Measurements from ENCODE around the gene HIKESHI. TPM values are rescaled to one million over a fixed set of nuclear protein-coding genes. Genes with fewer than 3 reads are reported as not detected.
"Not testable (repeated sequence)": the region's sequence is repeated elsewhere in the genome, so short reads cannot be mapped to it uniquely, and the experiment has no call there.

HIKESHI gene
- polyA plus RNA-seq, 2 donors, result 21.7 to 34.5 TPM

DNA sequence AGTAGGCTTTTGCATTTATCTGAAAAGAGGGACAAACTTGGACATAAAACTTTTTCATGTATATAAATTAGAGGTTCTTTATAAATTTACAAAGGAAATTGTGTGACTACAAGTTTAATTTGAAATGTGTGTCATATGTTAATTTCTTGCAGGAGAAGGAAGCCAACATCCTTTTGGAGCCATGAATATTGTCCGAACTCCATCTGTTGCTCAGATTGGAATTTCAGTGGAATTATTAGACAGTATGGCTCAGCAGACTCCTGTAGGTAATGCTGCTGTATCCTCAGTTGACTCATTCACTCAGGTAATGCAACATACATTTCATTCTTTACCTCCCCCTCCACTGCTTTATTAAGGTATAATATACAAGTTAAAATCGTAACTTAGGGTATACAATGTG, 35.2 kb downstream of the HIKESHI start:
- H3K4me3 ChIP-seq (ENCODE audit: low read depth in 1 of 2, low read length in 2 of 2), result no peak overlapping the region
- WGBS, 2 donors, result 94 to 98% methylated on average over 2 of the region's 2 CpGs
- no peaks in the 10 kb centered on the region for H3K4me1 ChIP-seq (ENCODE audit: control insufficient read depth in 2 of 2, insufficient read depth in 2 of 2, low read length in 1 of 2)
- no peak overlapping the region for H3K27ac ChIP-seq (ENCODE audit: low read depth in 2 of 2, low read length in 1 of 2)
- no peaks in the 10 kb centered on the region for H3K27me3 ChIP-seq (ENCODE audit: control insufficient read depth in 1 of 2, insufficient read depth in 2 of 2, low read length in 2 of 2)
- peaks cover 0 to 7% of the 10 kb centered on the region in 2 donors for H3K36me3 ChIP-seq (ENCODE audit: control insufficient read depth in 2 of 2, insufficient read depth in 2 of 2, low read length in 1 of 2)
- H3K9me3 ChIP-seq (ENCODE audit: control insufficient read depth in 2 of 2, insufficient read depth in 1 of 2, low read depth in 1 of 2, low read length in 1 of 2), result no peaks in the 10 kb centered on the region

- H3K9me3 ChIP-seq (ENCODE audit: control insufficient read depth in 2 of 2, insufficient read depth in 1 of 2, low read depth in 1 of 2, low read length in 1 of 2), result no peaks in the 10 kb centered on the region
Measured at GRCh38 chr11:86341382-86341781, 39.3 kb downstream of the HIKESHI start.

GRCh38 chr11:86346513-86346912, 44.5 kb downstream of the HIKESHI start:
- Histone ChIP-seq H3K36me3 (ENCODE audit: control insufficient read depth in 2 of 2, insufficient read depth in 2 of 2, low read length in 1 of 2) (peaks cover 0 to 5% of the 10 kb centered on the region in 2 donors), H3K9me3 (ENCODE audit: control insufficient read depth in 2 of 2, insufficient read depth in 1 of 2, low read depth in 1 of 2, low read length in 1 of 2) (no peaks in the 10 kb centered on the region), H3K27ac (ENCODE audit: low read depth in 2 of 2, low read length in 1 of 2) (no peak overlapping the region), H3K4me1 (ENCODE audit: control insufficient read depth in 2 of 2, insufficient read depth in 2 of 2, low read length in 1 of 2) (no peaks in the 10 kb centered on the region), H3K4me3 (ENCODE audit: low read depth in 1 of 2, low read length in 2 of 2) (no peak overlapping the region), H3K27me3 (ENCODE audit: control insufficient read depth in 1 of 2, insufficient read depth in 2 of 2, low read length in 2 of 2) (no peaks in the 10 kb centered on the region)
- 81 to 92% methylated on average over 3 of the region's 3 CpGs for WGBS, 2 donors

More at GRCh38 chr11:86341382-86341781, 39.3 kb downstream of the HIKESHI start:
- Histone ChIP-seq H3K27me3 (ENCODE audit: control insufficient read depth in 1 of 2, insufficient read depth in 2 of 2, low read length in 2 of 2) (no peaks in the 10 kb centered on the region), H3K36me3 (ENCODE audit: control insufficient read depth in 2 of 2, insufficient read depth in 2 of 2, low read length in 1 of 2) (peaks cover 2 to 4% of the 10 kb centered on the region in 2 donors), H3K4me3 (ENCODE audit: low read depth in 1 of 2, low read length in 2 of 2) (no peak overlapping the region), H3K4me1 (ENCODE audit: control insufficient read depth in 2 of 2, insufficient read depth in 2 of 2, low read length in 1 of 2) (no peaks in the 10 kb centered on the region), H3K27ac (ENCODE audit: low read depth in 2 of 2, low read length in 1 of 2) (no peak overlapping the region)
- WGBS, 2 donors, result 90 to 96% methylated on average over 3 of the region's 3 CpGs

GRCh38 chr11:86355256-86355655, 53.2 kb downstream of the HIKESHI start:
- H3K27me3 ChIP-seq (ENCODE audit: control insufficient read depth in 1 of 2, insufficient read depth in 2 of 2, low read length in 2 of 2), result no peaks in the 10 kb centered on the region
- WGBS, 2 donors, result 72 to 74% methylated on average over 4 of the region's 4 CpGs

GRCh38 chr11:86357412-86357811, 55.4 kb downstream of the HIKESHI start:
- not testable (repeated sequence) for H3K4me3 ChIP-seq (ENCODE audit: low read depth in 1 of 2, low read length in 2 of 2); H3K4me1 ChIP-seq (ENCODE audit: control insufficient read depth in 2 of 2, insufficient read depth in 2 of 2, low read length in 1 of 2); H3K36me3 ChIP-seq (ENCODE audit: control insufficient read depth in 2 of 2, insufficient read depth in 2 of 2, low read length in 1 of 2); H3K27me3 ChIP-seq (ENCODE audit: control insufficient read depth in 1 of 2, insufficient read depth in 2 of 2, low read length in 2 of 2); H3K9me3 ChIP-seq (ENCODE audit: control insufficient read depth in 2 of 2, insufficient read depth in 1 of 2, low read depth in 1 of 2, low read length in 1 of 2); H3K27ac ChIP-seq (ENCODE audit: low read depth in 2 of 2, low read length in 1 of 2)
- WGBS, 2 donors, result 76 to 78% methylated on average over 4 of the region's 4 CpGs

More at GRCh38 chr11:86355256-86355655, 53.2 kb downstream of the HIKESHI start:
- Histone ChIP-seq H3K4me3 (ENCODE audit: low read depth in 1 of 2, low read length in 2 of 2) (no peak overlapping the region), H3K36me3 (ENCODE audit: control insufficient read depth in 2 of 2, insufficient read depth in 2 of 2, low read length in 1 of 2) (no peaks in the 10 kb centered on the region), H3K4me1 (ENCODE audit: control insufficient read depth in 2 of 2, insufficient read depth in 2 of 2, low read length in 1 of 2) (no peaks in the 10 kb centered on the region), H3K27ac (ENCODE audit: low read depth in 2 of 2, low read length in 1 of 2) (no peak overlapping the region), H3K9me3 (ENCODE audit: control insufficient read depth in 2 of 2, insufficient read depth in 1 of 2, low read depth in 1 of 2, low read length in 1 of 2) (no peaks in the 10 kb centered on the region)

- H3K36me3 ChIP-seq (ENCODE audit: control insufficient read depth in 2 of 2, insufficient read depth in 2 of 2, low read length in 1 of 2), result no peaks in the 10 kb centered on the region
- H3K4me3 ChIP-seq (ENCODE audit: low read depth in 1 of 2, low read length in 2 of 2), result no peak overlapping the region
- no peaks in the 10 kb centered on the region for H3K4me1 ChIP-seq (ENCODE audit: control insufficient read depth in 2 of 2, insufficient read depth in 2 of 2, low read length in 1 of 2)
- no peak overlapping the region for H3K27ac ChIP-seq (ENCODE audit: low read depth in 2 of 2, low read length in 1 of 2)
- H3K27me3 ChIP-seq (ENCODE audit: control insufficient read depth in 1 of 2, insufficient read depth in 2 of 2, low read length in 2 of 2), result no peaks in the 10 kb centered on the region
- WGBS, 2 donors, result 89 to 91% methylated on average over 3 of the region's 3 CpGs
- H3K9me3 ChIP-seq (ENCODE audit: control insufficient read depth in 2 of 2, insufficient read depth in 1 of 2, low read depth in 1 of 2, low read length in 1 of 2), result no peaks in the 10 kb centered on the region
Measured at GRCh38 chr11:86358720-86359119, 56.7 kb downstream of the HIKESHI start.

DNA sequence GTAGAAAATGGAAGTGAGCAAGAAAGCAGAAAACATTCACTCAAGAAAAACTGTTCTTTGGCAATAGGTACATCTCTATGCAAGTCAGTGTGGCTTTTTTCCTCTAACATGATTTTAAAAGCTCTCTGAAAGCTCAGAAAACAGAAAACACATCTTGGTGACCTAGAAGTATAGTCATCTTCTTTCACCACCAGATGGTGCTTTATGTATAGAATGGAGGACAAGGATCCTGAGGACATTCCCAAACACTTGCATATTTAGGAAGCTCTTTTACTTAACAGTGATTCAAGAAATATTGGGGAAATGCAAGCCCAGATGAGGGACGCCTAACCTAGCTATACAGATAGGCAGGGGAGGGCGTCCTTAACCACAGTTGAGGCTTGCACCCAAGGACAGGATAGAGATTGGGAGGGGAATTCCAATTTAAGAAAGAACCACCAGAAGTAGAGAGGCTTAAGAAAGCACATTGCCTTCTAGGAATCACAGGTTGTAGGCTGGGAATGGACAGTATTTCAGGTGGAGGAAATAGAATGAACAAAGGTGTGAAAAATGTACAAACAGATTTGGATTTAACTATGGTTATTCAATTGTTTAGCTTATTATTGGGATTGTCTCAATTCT, 58.8 kb downstream of the HIKESHI start:
- Histone ChIP-seq H3K36me3 (ENCODE audit: control insufficient read depth in 2 of 2, insufficient read depth in 2 of 2, low read length in 1 of 2) (no peaks in the 10 kb centered on the region), H3K4me1 (ENCODE audit: control insufficient read depth in 2 of 2, insufficient read depth in 2 of 2, low read length in 1 of 2) (no peaks in the 10 kb centered on the region), H3K27ac (ENCODE audit: low read depth in 2 of 2, low read length in 1 of 2) (no peak overlapping the region), H3K9me3 (ENCODE audit: control insufficient read depth in 2 of 2, insufficient read depth in 1 of 2, low read depth in 1 of 2, low read length in 1 of 2) (no peaks in the 10 kb centered on the region), H3K4me3 (ENCODE audit: low read depth in 1 of 2, low read length in 2 of 2) (no peak overlapping the region), H3K27me3 (ENCODE audit: control insufficient read depth in 1 of 2, insufficient read depth in 2 of 2, low read length in 2 of 2) (no peaks in the 10 kb centered on the region)
- 53 to 65% methylated on average over 2 of the region's 2 CpGs for WGBS, 2 donors

- Histone ChIP-seq H3K4me1 (ENCODE audit: control insufficient read depth in 2 of 2, insufficient read depth in 2 of 2, low read length in 1 of 2) (no peaks in the 10 kb centered on the region), H3K4me3 (ENCODE audit: low read depth in 1 of 2, low read length in 2 of 2) (no peak overlapping the region), H3K36me3 (ENCODE audit: control insufficient read depth in 2 of 2, insufficient read depth in 2 of 2, low read length in 1 of 2) (no peaks in the 10 kb centered on the region), H3K27ac (ENCODE audit: low read depth in 2 of 2, low read length in 1 of 2) (no peak overlapping the region), H3K9me3 (ENCODE audit: control insufficient read depth in 2 of 2, insufficient read depth in 1 of 2, low read depth in 1 of 2, low read length in 1 of 2) (no peaks in the 10 kb centered on the region), H3K27me3 (ENCODE audit: control insufficient read depth in 1 of 2, insufficient read depth in 2 of 2, low read length in 2 of 2) (no peaks in the 10 kb centered on the region)
- 97 to 100% methylated on average over 1 of the region's 1 CpG for WGBS, 2 donors
Measured at GRCh38 chr11:86363424-86363823, 61.4 kb downstream of the HIKESHI start.

DNA sequence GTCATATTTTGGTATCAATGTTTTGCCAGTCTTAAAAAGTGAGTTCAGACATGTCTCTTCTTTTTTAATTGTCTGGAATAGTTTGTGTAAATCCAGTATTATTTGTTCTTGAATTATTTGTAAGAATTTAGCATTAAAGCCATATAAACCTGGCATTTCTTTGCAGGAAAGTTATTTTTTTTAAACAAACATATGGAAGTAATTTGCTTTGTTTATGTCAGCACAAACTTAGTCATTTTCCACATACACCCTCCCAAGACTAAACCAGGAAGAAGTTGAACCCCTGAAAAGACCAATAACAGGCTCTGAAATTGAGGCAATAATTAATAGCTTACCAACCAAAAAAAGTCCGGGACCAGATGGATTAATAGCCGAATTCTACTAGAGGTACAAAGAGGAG, 63.5 kb downstream of the HIKESHI start:
- no peak overlapping the region for H3K27ac ChIP-seq (ENCODE audit: low read depth in 2 of 2, low read length in 1 of 2)
- H3K4me3 ChIP-seq (ENCODE audit: low read depth in 1 of 2, low read length in 2 of 2), result no peak overlapping the region
- no peaks in the 10 kb centered on the region for H3K9me3 ChIP-seq (ENCODE audit: control insufficient read depth in 2 of 2, insufficient read depth in 1 of 2, low read depth in 1 of 2, low read length in 1 of 2)
- H3K4me1 ChIP-seq (ENCODE audit: control insufficient read depth in 2 of 2, insufficient read depth in 2 of 2, low read length in 1 of 2), result peaks cover 0 to 3% of the 10 kb centered on the region in 2 donors
- H3K27me3 ChIP-seq (ENCODE audit: control insufficient read depth in 1 of 2, insufficient read depth in 2 of 2, low read length in 2 of 2), result no peaks in the 10 kb centered on the region
- no peaks in the 10 kb centered on the region for H3K36me3 ChIP-seq (ENCODE audit: control insufficient read depth in 2 of 2, insufficient read depth in 2 of 2, low read length in 1 of 2)
- WGBS, 2 donors, result 81 to 86% methylated on average over 2 of the region's 2 CpGs

DNA sequence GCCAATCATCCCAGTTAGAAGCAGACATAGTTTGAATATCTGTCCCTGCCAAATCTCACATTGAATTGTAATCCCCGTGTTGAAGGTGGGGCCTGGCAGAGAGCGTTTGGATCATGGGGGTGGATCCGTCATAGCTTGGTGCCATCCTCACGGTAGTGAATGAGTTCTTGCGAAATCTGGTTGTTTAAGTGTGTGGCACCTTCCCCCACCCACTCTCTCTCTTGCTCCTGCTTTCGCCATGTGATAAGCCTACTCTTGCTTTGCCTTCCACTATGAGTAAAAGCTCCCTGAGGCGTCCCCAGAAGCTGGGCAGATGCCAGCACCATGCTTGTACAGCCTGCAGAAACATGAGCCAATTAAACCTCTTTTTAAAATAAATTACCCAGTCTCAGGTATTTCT, 67.6 kb downstream of the HIKESHI start:
- H3K9me3 ChIP-seq (ENCODE audit: control insufficient read depth in 2 of 2, insufficient read depth in 1 of 2, low read depth in 1 of 2, low read length in 1 of 2), result peaks cover 0 to 2% of the 10 kb centered on the region in 2 donors
- no peaks in the 10 kb centered on the region for H3K27me3 ChIP-seq (ENCODE audit: control insufficient read depth in 1 of 2, insufficient read depth in 2 of 2, low read length in 2 of 2)
- H3K4me1 ChIP-seq (ENCODE audit: control insufficient read depth in 2 of 2, insufficient read depth in 2 of 2, low read length in 1 of 2), result peaks cover 0 to 8% of the 10 kb centered on the region in 2 donors
- H3K4me3 ChIP-seq (ENCODE audit: low read depth in 1 of 2, low read length in 2 of 2), result no peak overlapping the region
- no peaks in the 10 kb centered on the region for H3K36me3 ChIP-seq (ENCODE audit: control insufficient read depth in 2 of 2, insufficient read depth in 2 of 2, low read length in 1 of 2)
- 58 to 73% methylated on average over 7 of the region's 7 CpGs for WGBS, 2 donors
- H3K27ac ChIP-seq (ENCODE audit: low read depth in 2 of 2, low read length in 1 of 2), result no peak overlapping the region
